Measurements from ENCODE around the gene ZNF620.
"Not testable (repeated sequence)": the region's sequence is repeated elsewhere in the genome, so short reads cannot be mapped to it uniquely, and the experiment has no call there.

The ZNF620 gene

DNA sequence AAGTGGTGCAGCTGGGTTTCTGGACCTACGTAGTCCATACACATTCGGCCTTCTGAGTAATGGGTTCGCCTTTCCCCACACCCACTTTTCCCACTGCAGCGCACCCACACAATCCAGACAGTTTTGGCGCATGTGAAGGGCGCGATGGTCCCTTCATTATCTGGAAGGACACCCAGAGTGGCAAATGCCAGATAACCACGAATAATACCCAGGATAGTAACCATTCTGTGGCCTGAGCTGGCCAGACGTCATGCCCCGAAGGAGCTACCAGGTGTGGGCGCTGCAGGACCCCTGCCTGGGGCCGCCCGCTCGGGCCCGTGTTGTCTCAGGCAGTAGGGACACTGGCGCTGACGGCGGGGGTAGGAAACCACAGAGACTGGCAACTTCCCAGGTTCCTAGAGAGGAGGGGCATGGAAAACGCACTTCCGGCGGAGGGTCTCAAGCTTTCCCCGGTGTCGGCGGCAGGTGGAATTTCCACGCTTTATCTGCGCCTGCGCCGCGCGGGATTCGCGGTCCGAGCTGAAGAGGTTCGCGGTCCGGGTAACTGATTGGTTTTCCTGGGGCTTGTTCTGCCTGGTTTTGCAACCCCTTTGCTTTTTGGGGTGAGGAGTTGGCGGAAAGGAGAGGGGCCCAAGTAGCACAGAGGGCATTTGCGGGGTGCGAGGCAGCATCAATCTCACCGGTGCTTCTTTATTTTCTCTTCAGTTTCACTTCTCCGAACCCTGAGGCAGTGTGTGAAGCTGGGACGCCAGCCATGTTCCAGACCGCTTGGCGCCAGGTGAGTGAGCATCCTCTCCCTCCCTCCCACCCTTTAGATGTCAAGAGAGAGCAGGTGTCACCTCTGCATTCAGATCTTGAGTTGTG, at the start of gene ZNF620:
Gene ZNF620 (plus strand): TSS at position 441 of the 864 bp plus-strand sequence. CDS start 314 bp downstream, at position 755.
- intact Hi-C loops (cut with DNase I; ENCODE audit: low total_unique reads), result no loop called here
- Histone ChIP-seq H3K4me1 (peaks cover 0 to 23% (median 12%) of the 10 kb centered on the region in 4 donors), H3K27ac (peak within 1 kb of the TSS; percentile 86 to 88), H3K27me3 (no peaks in the 10 kb centered on the region), H3K36me3 (peaks cover 10 to 25% (median 13%) of the 10 kb centered on the region in 3 donors), H3K9me3 (no peaks in the 10 kb centered on the region), H3K4me3 (peak within 1 kb of the TSS; percentile 61)
- DNase-seq, result peak; percentile 73 to 90
- TF ChIP-seq, protein P1, sequence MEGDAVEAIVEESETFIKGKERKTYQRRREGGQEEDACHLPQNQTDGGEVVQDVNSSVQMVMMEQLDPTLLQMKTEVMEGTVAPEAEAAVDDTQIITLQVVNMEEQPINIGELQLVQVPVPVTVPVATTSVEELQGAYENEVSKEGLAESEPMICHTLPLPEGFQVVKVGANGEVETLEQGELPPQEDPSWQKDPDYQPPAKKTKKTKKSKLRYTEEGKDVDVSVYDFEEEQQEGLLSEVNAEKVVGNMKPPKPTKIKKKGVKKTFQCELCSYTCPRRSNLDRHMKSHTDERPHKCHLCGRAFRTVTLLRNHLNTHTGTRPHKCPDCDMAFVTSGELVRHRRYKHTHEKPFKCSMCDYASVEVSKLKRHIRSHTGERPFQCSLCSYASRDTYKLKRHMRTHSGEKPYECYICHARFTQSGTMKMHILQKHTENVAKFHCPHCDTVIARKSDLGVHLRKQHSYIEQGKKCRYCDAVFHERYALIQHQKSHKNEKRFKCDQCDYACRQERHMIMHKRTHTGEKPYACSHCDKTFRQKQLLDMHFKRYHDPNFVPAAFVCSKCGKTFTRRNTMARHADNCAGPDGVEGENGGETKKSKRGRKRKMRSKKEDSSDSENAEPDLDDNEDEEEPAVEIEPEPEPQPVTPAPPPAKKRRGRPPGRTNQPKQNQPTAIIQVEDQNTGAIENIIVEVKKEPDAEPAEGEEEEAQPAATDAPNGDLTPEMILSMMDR (IDR thresholded peaks at IDR 0.05), result no peak

DNA sequence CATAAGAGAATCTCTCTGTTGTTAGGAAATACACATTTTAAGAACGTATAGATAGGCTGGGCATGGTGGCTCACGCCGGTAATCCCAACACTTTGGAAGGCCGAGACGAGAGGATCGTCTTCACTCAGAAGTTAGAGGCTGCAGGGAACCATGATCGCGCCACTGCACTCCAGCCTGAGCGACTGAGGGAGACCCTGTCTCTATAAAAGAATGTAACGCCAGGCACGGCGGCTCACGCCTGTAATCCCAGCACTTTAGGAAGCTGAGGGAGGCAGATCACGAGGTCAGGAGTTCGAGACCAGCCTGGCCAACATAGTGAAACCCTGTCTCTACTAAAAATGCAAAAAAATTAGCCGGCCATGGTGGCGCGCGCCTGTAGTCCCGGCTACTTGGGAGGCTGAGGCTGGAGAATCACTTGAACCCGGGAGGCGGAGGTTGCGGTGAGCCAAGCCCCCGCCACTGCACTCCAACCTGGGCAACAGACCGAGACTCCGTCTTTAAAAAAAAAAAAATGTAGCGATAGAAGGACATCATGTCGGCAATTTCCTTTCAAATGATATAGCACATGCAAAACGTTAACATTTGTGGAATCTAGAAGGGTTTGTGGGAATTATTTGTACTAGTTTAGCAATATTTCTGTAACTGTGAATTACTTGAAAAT, 49.4 kb upstream of the ZNF620 start:
- H3K4me1 ChIP-seq, result peaks cover 0 to 43% (median 34%) of the 10 kb centered on the region in 4 donors
- no peak for DNase-seq
- no peaks in the 10 kb centered on the region for H3K9me3 ChIP-seq
- peak overlapping the region; percentile 83 to 88 for H3K27ac ChIP-seq
- H3K36me3 ChIP-seq, result peaks cover 30 to 33% (median 31%) of the 10 kb centered on the region in 3 donors
- no peaks in the 10 kb centered on the region for H3K27me3 ChIP-seq
- TF ChIP-seq, protein P1 (IDR thresholded peaks at IDR 0.05), result no peak
- intact Hi-C loops (cut with DNase I; ENCODE audit: low total_unique reads), result loop anchor here (5.0 kb wide), 2 partner anchors 71 to 144 kb away; no protein-coding TSS in a partner anchor
- peak overlapping the region; percentile 79 to 88 for H3K4me3 ChIP-seq

DNA sequence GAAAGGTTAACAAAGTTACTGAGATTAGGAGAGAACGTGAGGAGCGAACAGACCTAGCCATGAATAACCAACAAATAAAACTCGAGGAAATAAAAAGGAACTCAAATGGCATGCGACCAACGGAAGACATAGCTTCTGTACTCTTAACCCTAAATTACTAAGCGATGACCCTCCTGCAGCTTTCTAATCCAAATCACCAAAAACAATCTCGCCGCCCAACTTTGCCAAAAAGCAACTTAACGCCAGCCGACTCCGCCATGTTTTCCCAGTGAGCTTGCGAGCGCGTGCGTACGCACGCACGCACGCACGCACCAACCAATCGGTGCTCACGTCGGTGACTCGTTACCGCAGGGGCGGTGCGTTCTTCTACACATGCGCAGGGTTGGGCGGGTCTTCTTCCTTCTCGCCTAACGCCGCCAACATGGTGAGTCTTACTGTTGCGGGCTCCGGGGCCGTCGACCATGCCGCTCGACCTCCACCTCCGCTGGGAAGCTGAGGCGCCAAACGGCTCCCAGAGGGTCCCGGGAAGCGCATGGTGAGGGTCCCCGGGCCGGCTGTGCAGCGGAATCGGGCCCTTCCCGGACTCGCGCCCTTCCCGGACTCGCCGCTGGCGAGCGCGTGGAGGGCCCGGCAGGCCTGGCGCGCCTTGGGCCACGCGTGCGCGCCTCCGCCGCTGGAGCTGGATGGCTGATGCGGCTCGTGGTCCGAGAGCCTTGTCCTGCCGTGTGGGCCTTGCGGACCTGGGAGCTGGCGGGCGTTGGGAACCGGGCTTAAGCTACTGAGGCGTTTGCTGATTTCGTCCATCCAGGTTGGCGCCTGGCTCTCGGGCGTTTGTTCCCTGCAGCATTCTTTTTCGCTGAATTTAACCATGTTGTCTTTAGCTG, 48.7 kb upstream of the ZNF620 start, which contains the start of gene RPL14:
Gene RPL14 (plus strand): TSS at position 400 of the 884 bp plus-strand sequence. CDS start 133 bp downstream, at position 533.
- peak within 1 kb of the TSS; percentile 83 to 88 for H3K27ac ChIP-seq
- intact Hi-C loops (cut with DNase I; ENCODE audit: low total_unique reads), result loop anchor here (5.0 kb wide), 2 partner anchors 70 to 145 kb away; no protein-coding TSS in a partner anchor
- no peaks in the 10 kb centered on the region for H3K9me3 ChIP-seq
- TF ChIP-seq, protein P1 (IDR thresholded peaks at IDR 0.05), result no peak
- DNase-seq, result peak; percentile 96 to 98
- peak within 1 kb of the TSS; percentile 79 to 88 for H3K4me3 ChIP-seq
- no peaks in the 10 kb centered on the region for H3K27me3 ChIP-seq
- peaks cover 37 to 41% (median 39%) of the 10 kb centered on the region in 3 donors for H3K36me3 ChIP-seq
- peaks cover 0 to 42% (median 32%) of the 10 kb centered on the region in 4 donors for H3K4me1 ChIP-seq

DNA sequence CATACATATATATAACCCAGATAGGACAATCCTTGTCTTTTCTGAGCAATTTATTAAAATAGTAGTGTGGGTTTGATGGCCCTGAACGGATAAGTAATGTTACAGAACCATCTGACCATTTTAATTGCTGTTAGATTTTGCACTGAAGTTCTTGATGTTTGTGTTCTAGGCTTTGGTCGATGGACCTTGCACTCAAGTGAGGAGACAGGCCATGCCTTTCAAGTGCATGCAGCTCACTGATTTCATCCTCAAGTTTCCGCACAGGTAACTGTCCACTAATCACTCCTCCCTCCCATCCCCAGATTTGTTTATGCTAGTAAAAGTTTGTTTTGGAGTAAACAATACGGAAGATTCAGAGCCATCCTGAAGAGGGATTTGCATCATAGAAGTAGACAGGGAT, 47.4 kb upstream of the ZNF620 start:
- H3K27me3 ChIP-seq, result no peaks in the 10 kb centered on the region
- TF ChIP-seq, protein P1 (IDR thresholded peaks at IDR 0.05), result no peak
- peak overlapping the region; percentile 79 to 88 for H3K4me3 ChIP-seq
- no peaks in the 10 kb centered on the region for H3K9me3 ChIP-seq
- peaks cover 50 to 54% (median 51%) of the 10 kb centered on the region in 3 donors for H3K36me3 ChIP-seq
- H3K27ac ChIP-seq, result peak overlapping the region in 1 of 2 donors; percentile 88
- H3K4me1 ChIP-seq, result peaks cover 0 to 35% (median 27%) of the 10 kb centered on the region in 4 donors
- DNase-seq, result no peak
- intact Hi-C loops (cut with DNase I; ENCODE audit: low total_unique reads), result loop anchor here (2.0 to 5.0 kb wide), 3 partner anchors 18 to 146 kb away; partner anchors contain the start of gene ZNF619

DNA sequence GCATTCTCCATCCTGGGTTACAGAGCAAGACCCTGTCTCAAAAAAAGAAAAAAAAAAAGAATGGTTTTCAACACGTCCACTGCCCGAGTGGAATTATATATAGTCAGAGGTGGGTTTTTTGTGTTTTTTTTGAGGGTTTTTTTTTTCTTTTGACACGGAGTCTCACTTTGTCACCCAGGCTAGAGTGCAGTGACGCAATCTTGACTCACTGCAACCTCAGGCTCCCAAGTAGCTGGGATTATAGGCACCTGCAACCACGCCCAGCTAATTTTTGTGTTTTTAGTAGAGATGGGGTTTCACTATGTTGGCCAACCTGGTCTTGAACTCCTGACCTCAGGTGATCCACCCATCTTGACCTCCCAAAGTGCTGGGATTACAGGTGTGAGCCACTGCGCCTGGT, 45.4 kb upstream of the ZNF620 start:
- peaks cover 58 to 61% (median 59%) of the 10 kb centered on the region in 3 donors for H3K36me3 ChIP-seq
- H3K27ac ChIP-seq; H3K27me3 ChIP-seq; H3K9me3 ChIP-seq; H3K4me3 ChIP-seq; intact Hi-C loops (cut with DNase I; ENCODE audit: low total_unique reads); DNase-seq: not testable (repeated sequence)
- H3K4me1 ChIP-seq, result peaks cover 0 to 30% (median 22%) of the 10 kb centered on the region in 4 donors
